Measurements from ENCODE around the gene FAM114A1. TPM values are rescaled to one million over a fixed set of nuclear protein-coding genes. Genes with fewer than 3 reads are reported as not detected.

FAM114A1 gene
- polyA plus RNA-seq, 2 of the 4 experiments (the other 2 are of a cell fraction), result 44.2 to 55.4 TPM

GRCh38 chr4:38856524-38857337 lies 10.9 kb upstream of the FAM114A1 start, which contains the start of gene TLR6 (continued):
- TF ChIP-seq ZFP36 (IDR thresholded peaks at IDR 0.05; ENCODE audit: borderline replicate concordance, partially characterized antibody) (no peak), RNF2 (IDR thresholded peaks at IDR 0.05; ENCODE audit: borderline replicate concordance, low read depth) (no peak), HDAC2 (IDR thresholded peaks at IDR 0.05) (no peak), EP300 (IDR thresholded peaks at IDR 0.05) (no peak)
- TF ChIP-seq, protein P1, sequence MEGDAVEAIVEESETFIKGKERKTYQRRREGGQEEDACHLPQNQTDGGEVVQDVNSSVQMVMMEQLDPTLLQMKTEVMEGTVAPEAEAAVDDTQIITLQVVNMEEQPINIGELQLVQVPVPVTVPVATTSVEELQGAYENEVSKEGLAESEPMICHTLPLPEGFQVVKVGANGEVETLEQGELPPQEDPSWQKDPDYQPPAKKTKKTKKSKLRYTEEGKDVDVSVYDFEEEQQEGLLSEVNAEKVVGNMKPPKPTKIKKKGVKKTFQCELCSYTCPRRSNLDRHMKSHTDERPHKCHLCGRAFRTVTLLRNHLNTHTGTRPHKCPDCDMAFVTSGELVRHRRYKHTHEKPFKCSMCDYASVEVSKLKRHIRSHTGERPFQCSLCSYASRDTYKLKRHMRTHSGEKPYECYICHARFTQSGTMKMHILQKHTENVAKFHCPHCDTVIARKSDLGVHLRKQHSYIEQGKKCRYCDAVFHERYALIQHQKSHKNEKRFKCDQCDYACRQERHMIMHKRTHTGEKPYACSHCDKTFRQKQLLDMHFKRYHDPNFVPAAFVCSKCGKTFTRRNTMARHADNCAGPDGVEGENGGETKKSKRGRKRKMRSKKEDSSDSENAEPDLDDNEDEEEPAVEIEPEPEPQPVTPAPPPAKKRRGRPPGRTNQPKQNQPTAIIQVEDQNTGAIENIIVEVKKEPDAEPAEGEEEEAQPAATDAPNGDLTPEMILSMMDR (IDR thresholded peaks at IDR 0.05), result peak; percentile 70

- H3K27ac ChIP-seq, result peak overlapping the region; percentile 85 to 94
- H3K4me1 ChIP-seq, result peaks cover 14% of the 10 kb centered on the region
- peak; percentile 67 to 88 for DNase-seq (ENCODE audit: low read depth in 1 of 2, low spot score in 1 of 2)
- ChIA-PET POLR2A (no interaction called here), CTCF (interaction anchor here (0.6 to 0.8 kb wide), 2 partner anchors 98 to 128 kb away, joined by 3 to 7 read pairs; no protein-coding TSS in a partner anchor)
- peak; percentile 78 for TF ChIP-seq JUNB (IDR thresholded peaks at IDR 0.05)
- TF ChIP-seq HOXA7 (CRISPR knock-in tag; IDR thresholded peaks at IDR 0.05), result 0 out of 2 replicates have a peak, but pooled peaks have one; percentile 21
- TF ChIP-seq BHLHE40 (IDR thresholded peaks at IDR 0.05; ENCODE audit: low read depth, low read length), result no peak
- TF ChIP-seq FOSL2 (IDR thresholded peaks at IDR 0.05), result peak; percentile 81
- TF ChIP-seq FOSL2 (CRISPR knock-in tag; IDR thresholded peaks at IDR 0.05), result peak; percentile 89
- TF ChIP-seq FOSB (CRISPR knock-in tag; IDR thresholded peaks at IDR 0.05), result no peak
- TF ChIP-seq JUN (IDR thresholded peaks at IDR 0.05), result peak in 1 of 2 experiments; percentile 59; a peak in 1 of 5 replicates
- peak; percentile 77 to 89 for TF ChIP-seq CEBPB (IDR thresholded peaks at IDR 0.05)
- TF ChIP-seq ELK1 (IDR thresholded peaks at IDR 0.05; ENCODE audit: low read depth, low read length), result no peak
- TF ChIP-seq SMC3 (IDR thresholded peaks at IDR 0.05), result no peak
- TF ChIP-seq TFCP2L1 (CRISPR knock-in tag; IDR thresholded peaks at IDR 0.05), result no peak
- 0 out of 2 replicates have a peak, but pooled peaks have one; percentile 19 for TF ChIP-seq HOXB13 (CRISPR knock-in tag; IDR thresholded peaks at IDR 0.05; ENCODE audit: low read depth)
- TF ChIP-seq MAX (IDR thresholded peaks at IDR 0.05), result peak; percentile 55; the same call in 1 of the 2 replicates
- TF ChIP-seq, protein P2, sequence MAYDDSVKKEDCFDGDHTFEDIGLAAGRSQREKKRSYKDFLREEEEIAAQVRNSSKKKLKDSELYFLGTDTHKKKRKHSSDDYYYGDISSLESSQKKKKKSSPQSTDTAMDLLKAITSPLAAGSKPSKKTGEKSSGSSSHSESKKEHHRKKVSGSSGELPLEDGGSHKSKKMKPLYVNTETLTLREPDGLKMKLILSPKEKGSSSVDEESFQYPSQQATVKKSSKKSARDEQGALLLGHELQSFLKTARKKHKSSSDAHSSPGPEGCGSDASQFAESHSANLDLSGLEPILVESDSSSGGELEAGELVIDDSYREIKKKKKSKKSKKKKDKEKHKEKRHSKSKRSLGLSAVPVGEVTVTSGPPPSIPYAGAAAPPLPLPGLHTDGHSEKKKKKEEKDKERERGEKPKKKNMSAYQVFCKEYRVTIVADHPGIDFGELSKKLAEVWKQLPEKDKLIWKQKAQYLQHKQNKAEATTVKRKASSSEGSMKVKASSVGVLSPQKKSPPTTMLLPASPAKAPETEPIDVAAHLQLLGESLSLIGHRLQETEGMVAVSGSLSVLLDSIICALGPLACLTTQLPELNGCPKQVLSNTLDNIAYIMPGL (CRISPR knock-in tag; IDR thresholded peaks at IDR 0.05; ENCODE audit: borderline replicate concordance), result no peak
- no peak for TF ChIP-seq POLR2AphosphoS2 (conservative IDR thresholded peaks at IDR 0.05; ENCODE audit: low read length)
- H3K4me3 ChIP-seq, result peak overlapping the region; percentile 49
- peak overlapping the region; percentile 95 for H3K4me2 ChIP-seq
- 3% methylated on average over 3 of the region's 3 CpGs for WGBS (ENCODE audit: missing lambda C conversion rate)
- ATAC-seq, result peak; percentile 86 to 93
- peak; percentile 39 for FAIRE-seq
- no peaks in the 10 kb centered on the region for H3K9me3 ChIP-seq
Measured at GRCh38 chr4:38857354-38858096, 10.1 kb upstream of the FAM114A1 start.
